Endothelial cell of umbilical vein (primary cell): ENCODE results near the gene UBE2M. TPM values are rescaled to one million over a fixed set of nuclear protein-coding genes. Genes with fewer than 3 reads are reported as not detected.

Source experiments
- BruUV-seq: library from RNA; stranded (reverse); fragments of 400-500 nt; replicated peaks from 2 replicates; lab custom pipeline; 2021; lab: Mats Ljungman, UMichigan
- CTCF ChIA-PET: fragments of 300-600, 350-600 bp; sonication (Branson Sonifier 250); formaldehyde crosslinking; loops from one replicate; lab custom pipeline; 2021; ENCODE audit warnings: antibody characterized with exemption, inconsistent platforms; lab: Charles Lee
- POLR2A ChIA-PET: fragments of 300-600, 350-600 bp; sonication (Branson Sonifier 250); formaldehyde crosslinking; loops from one replicate; lab custom pipeline; 2021; ENCODE audit warnings: antibody characterized with exemption, inconsistent platforms; lab: Charles Lee
- DNase-seq: peaks from one replicate; pipeline ENCODE4 v3.0.0-alpha.2; 2011; ENCODE audit warnings: low read depth, low spot score
- FAIRE-seq: peaks from 2 replicates; lab custom pipeline; 2011; peaks lifted over from hg19 to GRCh38; lab: Jason Lieb, UNC
- H2AFZ ChIP-seq: 2 replicates; pipeline ENCODE4 v1.6.0; 2012; ENCODE audit warnings: low read depth, low read length, control low read depth, inconsistent platforms
- H3K27ac ChIP-seq: 2 replicates; pipeline ENCODE4 v1.5.1; 2011; ENCODE audit warnings: low read depth, mild to moderate bottlenecking, control low read depth, low read length, moderate library complexity; ENCODE audit not compliant: insufficient read depth
- H3K27me3 ChIP-seq, 2 experiments: 2 replicates each; pipeline versions ENCODE4 v1.6.0 to v1.6.1; 2011; ENCODE audit warnings: low read length in 2 of 2, mixed read lengths in 1 of 2; ENCODE audit not compliant: control insufficient read depth in 2 of 2, insufficient read depth in 2 of 2
- H3K36me3 ChIP-seq, 2 experiments: 2 replicates in 1 of 2; 3 replicates in 1 of 2; pipeline ENCODE4 v1.5.1; 2011; ENCODE audit warnings: low read length in 2 of 2, mild to moderate bottlenecking in 1 of 2, moderate library complexity in 1 of 2; ENCODE audit not compliant: control insufficient read depth in 2 of 2, insufficient read depth in 2 of 2; ENCODE audit errors: extremely low read depth in 1 of 2
- H3K4me1 ChIP-seq: 3 replicates; pipeline ENCODE4 v1.5.1; 2011; ENCODE audit warnings: mild to moderate bottlenecking, low read length; ENCODE audit not compliant: control insufficient read depth, insufficient read depth; ENCODE audit errors: extremely low read depth
- H3K4me2 ChIP-seq: 2 replicates; pipeline ENCODE4 v1.6.1; 2011; ENCODE audit warnings: low read length, control low read depth, mixed read lengths; ENCODE audit not compliant: insufficient read depth
- H3K4me3 ChIP-seq, 3 experiments: fragments of 200-600 bp in 1 of 3; sonication (generic), shearing (Covaris generic) in 1 of 3; replicated peaks in 1 of 3; 2 replicates each; pipeline ENCODE4 v1.5.1; 2011 to 2016; ENCODE audit warnings: control low read depth in 3 of 3, low read length in 3 of 3, mild to moderate bottlenecking in 2 of 3, inconsistent platforms in 1 of 3, low read depth in 1 of 3, moderate library complexity in 1 of 3; ENCODE audit not compliant: insufficient read depth in 1 of 3
- H3K79me2 ChIP-seq: 2 replicates; pipeline ENCODE4 v1.6.0; 2012; ENCODE audit warnings: low read length, inconsistent platforms; ENCODE audit not compliant: control insufficient read depth, insufficient read depth
- H3K9ac ChIP-seq: replicated peaks from 2 replicates; pipeline ENCODE3; 2011; ENCODE audit warnings: low read length, control low read depth; ENCODE audit not compliant: insufficient read depth; ENCODE audit errors: extremely low read depth
- H3K9me1 ChIP-seq: replicated peaks from 3 replicates; pipeline ENCODE4 v1.6.0; 2011; ENCODE audit warnings: mild to moderate bottlenecking, low read length; ENCODE audit not compliant: control insufficient read depth, insufficient read depth; ENCODE audit errors: extremely low read depth
- H3K9me3 ChIP-seq: replicated peaks from 2 replicates; pipeline ENCODE4 v1.5.1; 2012; ENCODE audit warnings: low read length, inconsistent platforms; ENCODE audit not compliant: control insufficient read depth, insufficient read depth
- H4K20me1 ChIP-seq: replicated peaks from 2 replicates; pipeline ENCODE3; 2011; ENCODE audit warnings: mild to moderate bottlenecking, low read length; ENCODE audit not compliant: control insufficient read depth, insufficient read depth; ENCODE audit errors: extremely low read depth
- EZH2 ChIP-seq: IDR thresholded peaks from 2 replicates; pipeline ENCODE4 v1.6.1; 2012; ENCODE audit warnings: borderline replicate concordance, low read depth, mild to moderate bottlenecking, moderate library complexity, low read length, inconsistent platforms; ENCODE audit not compliant: severe bottlenecking
- FOS ChIP-seq: IDR thresholded peaks from 2 replicates; pipeline ENCODE4 v1.6.1; 2011; ENCODE audit warnings: mild to moderate bottlenecking, low read length, moderate library complexity, borderline replicate concordance; ENCODE audit not compliant: insufficient read depth
- GATA2 ChIP-seq: IDR thresholded peaks from 2 replicates; pipeline ENCODE4 v1.7.0; 2011; ENCODE audit warnings: low read depth, mild to moderate bottlenecking, moderate library complexity, mixed read lengths, low read length; ENCODE audit not compliant: insufficient read length, insufficient read depth
- JUN ChIP-seq: IDR thresholded peaks from 2 replicates; pipeline ENCODE4 v1.6.1; 2011; ENCODE audit warnings: borderline replicate concordance, low read depth; ENCODE audit not compliant: insufficient read length, insufficient read depth
- MAX ChIP-seq: IDR thresholded peaks from 2 replicates; pipeline ENCODE4 v1.6.1; 2011; ENCODE audit not compliant: insufficient read depth, insufficient read length
- MYC ChIP-seq: IDR thresholded peaks from one replicate; pipeline ENCODE4 v1.6.1; 2011; ENCODE audit warnings: mild to moderate bottlenecking, low read depth, low read length
- POLR2A ChIP-seq: IDR thresholded peaks from 2 replicates; pipeline ENCODE4 v1.6.1; 2012; ENCODE audit warnings: low read depth, mild to moderate bottlenecking, control low read depth, low read length
- POLR2AphosphoS5 ChIP-seq: IDR thresholded peaks from 2 replicates; pipeline ENCODE4 v1.6.1; 2012; ENCODE audit warnings: low read depth, mild to moderate bottlenecking, control low read depth, low read length, moderate library complexity; ENCODE audit not compliant: insufficient read depth
- dilution Hi-C: fragments of 300-500 bp; cut with MboI; formaldehyde crosslinking; loops from one replicate; pipeline ENCODE4 v1.15.0; 2019; ENCODE audit warnings: low sequenced_read_pairs; ENCODE audit not compliant: extremely low pct_ligation_motif_present
- intact Hi-C: fragments of 100-400 bp; cut with micrococcal nuclease; formaldehyde crosslinking; loops from one replicate; pipeline ENCODE4 v1.10.0; 2022
- polyA plus RNA-seq, 4 experiments: library from polyadenylated mRNA; depleted of rRNA in 3 of 4; stranded (reverse) in 3 of 4; unstranded in 1 of 4; fragments of >200 nt; gene quantifications; 2 replicates each; pipeline versions ENCODE4 v1.2.1 to v1.2.3, GENCODE V29; 2011 to 2012; ENCODE audit warnings: missing spikeins in 1 of 4
- total RNA-seq: library from RNA; stranded (reverse); gene quantifications from 2 replicates; pipeline ENCODE4 v1.2.3, GENCODE V29; 2021
- TF ChIP-seq, protein P1 (sequence below), 2 donors: IDR thresholded peaks; 1 replicate in 1 of 2; 2 replicates in 1 of 2; pipeline ENCODE4 v1.5.1; 2011; ENCODE audit warnings: low read length in 2 of 2, mild to moderate bottlenecking in 2 of 2, moderate library complexity in 2 of 2, control low read depth in 1 of 2, inconsistent platforms in 1 of 2, low read depth in 1 of 2; ENCODE audit not compliant: insufficient read depth in 1 of 2; ENCODE audit errors: extremely low read depth in 1 of 2

UBE2M gene
- total and polyA plus RNA-seq, 2 donors (not counting 3 experiments of a cell fraction or from before 2014, with no cell fraction given): 87.8 to 102 TPM

DNA sequence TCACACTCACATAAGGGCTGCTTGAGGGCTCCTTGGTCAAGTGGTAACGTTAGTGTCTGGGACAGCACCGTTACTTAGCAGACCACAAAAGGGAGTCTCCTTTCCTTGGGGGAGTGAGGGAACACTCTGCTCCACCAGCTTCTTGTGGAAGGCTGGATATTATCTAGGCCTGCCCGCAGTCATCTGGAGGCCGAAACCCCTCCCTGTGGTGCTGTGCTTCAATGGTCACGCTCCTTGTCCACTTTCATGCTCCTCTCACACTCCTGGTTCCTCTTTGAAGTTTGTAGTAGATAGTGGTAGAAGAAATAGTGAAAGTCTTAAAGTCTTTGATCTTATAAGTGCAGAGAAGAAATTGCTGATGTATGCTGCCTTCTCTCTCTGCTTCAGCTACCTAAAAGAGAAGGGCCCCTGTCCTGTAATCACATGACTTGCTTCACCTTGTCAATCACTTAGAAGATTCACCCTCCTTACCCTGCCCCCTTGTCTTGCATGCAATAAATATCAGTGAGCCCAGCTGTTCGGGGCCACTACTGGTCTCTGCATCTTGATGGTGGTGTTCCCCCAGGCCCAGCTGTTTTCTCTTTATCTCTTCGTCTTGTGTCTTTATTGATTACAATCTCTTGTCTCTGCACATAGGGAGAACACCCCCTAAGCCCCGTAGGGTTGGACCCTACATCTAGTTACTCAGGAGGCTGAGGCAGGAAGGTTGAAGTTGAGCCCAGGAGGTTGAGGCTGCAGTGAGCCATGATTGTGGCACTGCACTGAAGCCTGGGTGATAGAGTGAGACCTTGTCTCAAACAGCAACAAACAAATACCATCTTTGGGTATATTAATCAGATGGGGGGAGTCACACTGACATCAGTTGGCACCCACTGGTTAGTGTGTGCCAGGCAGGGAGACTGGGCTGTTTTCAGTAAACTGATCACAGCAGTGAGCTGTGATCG lies 26.4 kb upstream of the UBE2M start:
- FAIRE-seq (no peak), DNase-seq (no peak)
- no peaks in the 10 kb centered on the region for H4K20me1 ChIP-seq
- no peak overlapping the region for H3K4me3 ChIP-seq
- TF ChIP-seq FOS (no peak), EZH2 (no peak), POLR2A (no peak), JUN (no peak), POLR2AphosphoS5 (no peak), MAX (no peak), GATA2 (no peak), MYC (no peak)
- TF ChIP-seq, protein P1, sequence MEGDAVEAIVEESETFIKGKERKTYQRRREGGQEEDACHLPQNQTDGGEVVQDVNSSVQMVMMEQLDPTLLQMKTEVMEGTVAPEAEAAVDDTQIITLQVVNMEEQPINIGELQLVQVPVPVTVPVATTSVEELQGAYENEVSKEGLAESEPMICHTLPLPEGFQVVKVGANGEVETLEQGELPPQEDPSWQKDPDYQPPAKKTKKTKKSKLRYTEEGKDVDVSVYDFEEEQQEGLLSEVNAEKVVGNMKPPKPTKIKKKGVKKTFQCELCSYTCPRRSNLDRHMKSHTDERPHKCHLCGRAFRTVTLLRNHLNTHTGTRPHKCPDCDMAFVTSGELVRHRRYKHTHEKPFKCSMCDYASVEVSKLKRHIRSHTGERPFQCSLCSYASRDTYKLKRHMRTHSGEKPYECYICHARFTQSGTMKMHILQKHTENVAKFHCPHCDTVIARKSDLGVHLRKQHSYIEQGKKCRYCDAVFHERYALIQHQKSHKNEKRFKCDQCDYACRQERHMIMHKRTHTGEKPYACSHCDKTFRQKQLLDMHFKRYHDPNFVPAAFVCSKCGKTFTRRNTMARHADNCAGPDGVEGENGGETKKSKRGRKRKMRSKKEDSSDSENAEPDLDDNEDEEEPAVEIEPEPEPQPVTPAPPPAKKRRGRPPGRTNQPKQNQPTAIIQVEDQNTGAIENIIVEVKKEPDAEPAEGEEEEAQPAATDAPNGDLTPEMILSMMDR (IDR thresholded peaks at IDR 0.05; ENCODE audit: extremely low read depth in 1 of 2, insufficient read depth in 1 of 2, low read depth in 1 of 2, low read length in 2 of 2): no peak
- H2AFZ ChIP-seq: no peak overlapping the region
- H3K79me2 ChIP-seq: no peaks in the 10 kb centered on the region
- ChIA-PET POLR2A (no interaction called here), CTCF (no interaction called here)
- no peaks in the 10 kb centered on the region for H3K9me3 ChIP-seq
- no peaks in the 10 kb centered on the region for H3K27me3 ChIP-seq
- BruUV-seq: no TSS peak
- peaks cover 0 to 16% of the 10 kb centered on the region in 2 experiments for H3K36me3 ChIP-seq
- H3K4me2 ChIP-seq: no peak overlapping the region
- no peaks in the 10 kb centered on the region for H3K9me1 ChIP-seq
- peaks cover 3% of the 10 kb centered on the region for H3K4me1 ChIP-seq
- H3K27ac ChIP-seq: no peak overlapping the region
- intact Hi-C loops: no loop called here
- dilution Hi-C loops: no loop called here
- no peak overlapping the region for H3K9ac ChIP-seq
